ENCODE data around the gene RBM39.

The RBM39 gene

DNA sequence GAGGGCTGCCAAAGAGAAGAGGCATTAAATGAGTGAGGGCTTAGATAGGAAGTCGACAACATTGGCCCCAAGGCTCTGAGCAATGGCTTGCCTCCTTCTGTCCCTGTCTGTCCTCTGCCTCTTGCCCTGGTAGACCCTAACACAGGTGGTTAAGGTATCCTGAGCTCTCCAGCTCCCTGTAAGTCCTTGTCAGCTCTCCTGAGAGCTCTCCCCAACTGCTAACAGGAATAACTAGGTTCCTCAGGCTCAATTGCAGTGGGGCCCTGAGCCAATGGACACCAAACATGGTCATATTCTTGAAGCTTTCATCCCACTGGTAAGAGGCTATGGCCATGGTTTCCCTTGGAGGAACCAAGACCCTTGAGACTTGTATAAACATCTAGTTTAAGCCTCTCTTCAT, 72.4 kb downstream of the RBM39 start:
- no peak for TF ChIP-seq EZH2phosphoT487 (IDR thresholded peaks at IDR 0.05; ENCODE audit: low read depth)
- TF ChIP-seq, protein P1, sequence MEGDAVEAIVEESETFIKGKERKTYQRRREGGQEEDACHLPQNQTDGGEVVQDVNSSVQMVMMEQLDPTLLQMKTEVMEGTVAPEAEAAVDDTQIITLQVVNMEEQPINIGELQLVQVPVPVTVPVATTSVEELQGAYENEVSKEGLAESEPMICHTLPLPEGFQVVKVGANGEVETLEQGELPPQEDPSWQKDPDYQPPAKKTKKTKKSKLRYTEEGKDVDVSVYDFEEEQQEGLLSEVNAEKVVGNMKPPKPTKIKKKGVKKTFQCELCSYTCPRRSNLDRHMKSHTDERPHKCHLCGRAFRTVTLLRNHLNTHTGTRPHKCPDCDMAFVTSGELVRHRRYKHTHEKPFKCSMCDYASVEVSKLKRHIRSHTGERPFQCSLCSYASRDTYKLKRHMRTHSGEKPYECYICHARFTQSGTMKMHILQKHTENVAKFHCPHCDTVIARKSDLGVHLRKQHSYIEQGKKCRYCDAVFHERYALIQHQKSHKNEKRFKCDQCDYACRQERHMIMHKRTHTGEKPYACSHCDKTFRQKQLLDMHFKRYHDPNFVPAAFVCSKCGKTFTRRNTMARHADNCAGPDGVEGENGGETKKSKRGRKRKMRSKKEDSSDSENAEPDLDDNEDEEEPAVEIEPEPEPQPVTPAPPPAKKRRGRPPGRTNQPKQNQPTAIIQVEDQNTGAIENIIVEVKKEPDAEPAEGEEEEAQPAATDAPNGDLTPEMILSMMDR (IDR thresholded peaks at IDR 0.05; ENCODE audit: low read depth, low read length), result no peak
- H3K9ac ChIP-seq (ENCODE audit: low read length), result no peak overlapping the region
- H3K9me3 ChIP-seq (ENCODE audit: insufficient read depth, low read length), result no peaks in the 10 kb centered on the region
- H3K27ac ChIP-seq (ENCODE audit: low read length), result no peak overlapping the region
- no peaks in the 10 kb centered on the region for H4K20me1 ChIP-seq (ENCODE audit: insufficient read depth, low read length)
- H3K79me2 ChIP-seq (ENCODE audit: low read length), result peaks cover 5% of the 10 kb centered on the region
- no peak overlapping the region for H3K4me2 ChIP-seq (ENCODE audit: low read length)
- no peak overlapping the region for H2AFZ ChIP-seq (ENCODE audit: low read depth, low read length)
- H3K27me3 ChIP-seq (ENCODE audit: low read depth, low read length), result no peaks in the 10 kb centered on the region
- no peaks in the 10 kb centered on the region for H3K4me1 ChIP-seq (ENCODE audit: low read length)
- no peak overlapping the region for H3K4me3 ChIP-seq (ENCODE audit: low read length)
- H3K36me3 ChIP-seq (replicated peaks; ENCODE audit: low read depth, low read length), result peaks cover 42% of the 10 kb centered on the region

DNA sequence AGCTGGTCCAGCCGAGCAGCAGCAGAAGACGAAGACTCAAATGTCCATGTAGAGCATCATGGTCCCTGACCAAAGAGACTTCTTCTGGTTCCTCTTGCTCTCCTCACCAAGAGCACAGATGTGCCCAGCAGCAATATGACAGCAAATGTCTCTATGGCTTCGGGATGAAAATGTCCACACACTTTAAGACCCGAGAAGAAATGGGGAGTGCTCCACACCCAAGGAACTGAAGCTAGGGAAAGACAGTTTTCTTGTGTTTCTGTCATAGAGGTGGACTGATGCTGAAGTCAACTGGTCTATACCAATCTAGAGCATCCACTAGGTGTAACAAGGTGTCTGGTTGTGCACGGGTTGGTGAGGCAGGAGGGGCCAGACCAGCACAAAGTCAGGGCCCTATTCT, 72.8 kb downstream of the RBM39 start:
- no peak for TF ChIP-seq EZH2phosphoT487 (IDR thresholded peaks at IDR 0.05; ENCODE audit: low read depth)
- TF ChIP-seq, protein P1 (IDR thresholded peaks at IDR 0.05; ENCODE audit: low read depth, low read length), result no peak
- no peaks in the 10 kb centered on the region for H4K20me1 ChIP-seq (ENCODE audit: insufficient read depth, low read length)
- no peaks in the 10 kb centered on the region for H3K9me3 ChIP-seq (ENCODE audit: insufficient read depth, low read length)
- H3K27me3 ChIP-seq (ENCODE audit: low read depth, low read length), result no peaks in the 10 kb centered on the region
- H3K36me3 ChIP-seq (replicated peaks; ENCODE audit: low read depth, low read length), result peaks cover 39% of the 10 kb centered on the region
- H3K9ac ChIP-seq (ENCODE audit: low read length), result no peak overlapping the region
- peaks cover 10% of the 10 kb centered on the region for H3K79me2 ChIP-seq (ENCODE audit: low read length)
- no peak overlapping the region for H2AFZ ChIP-seq (ENCODE audit: low read depth, low read length)
- H3K4me1 ChIP-seq (ENCODE audit: low read length), result no peaks in the 10 kb centered on the region
- no peak overlapping the region for H3K4me2 ChIP-seq (ENCODE audit: low read length)
- H3K4me3 ChIP-seq (ENCODE audit: low read length), result no peak overlapping the region
- H3K27ac ChIP-seq (ENCODE audit: low read length), result no peak overlapping the region

DNA sequence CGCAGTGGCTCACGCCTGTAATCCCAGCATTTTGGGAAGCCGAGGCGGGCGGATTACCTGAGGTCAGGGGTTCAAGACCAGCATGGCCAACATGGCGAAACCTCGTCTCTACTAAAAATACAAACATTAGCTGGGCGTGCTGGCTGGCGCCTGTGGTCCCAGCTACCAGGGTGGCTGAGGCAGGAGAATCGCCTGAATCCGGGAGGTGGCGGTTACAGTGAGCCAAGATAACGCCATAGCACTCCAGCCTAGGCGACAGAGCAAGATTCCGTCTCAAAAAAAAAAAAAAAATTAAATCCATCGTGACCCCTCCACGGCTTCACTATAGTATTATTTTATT, 76.1 kb downstream of the RBM39 start:
- peaks cover 43% of the 10 kb centered on the region for H3K79me2 ChIP-seq (ENCODE audit: low read length)
- H4K20me1 ChIP-seq (ENCODE audit: insufficient read depth, low read length), result peaks cover 32% of the 10 kb centered on the region
- no peak overlapping the region for H3K27ac ChIP-seq (ENCODE audit: low read length)
- H2AFZ ChIP-seq (ENCODE audit: low read depth, low read length), result no peak overlapping the region
- no peaks in the 10 kb centered on the region for H3K9me3 ChIP-seq (ENCODE audit: insufficient read depth, low read length)
- no peaks in the 10 kb centered on the region for H3K27me3 ChIP-seq (ENCODE audit: low read depth, low read length)
- no peak overlapping the region for H3K4me3 ChIP-seq (ENCODE audit: low read length)
- peaks cover 30% of the 10 kb centered on the region for H3K36me3 ChIP-seq (replicated peaks; ENCODE audit: low read depth, low read length)
- no peak overlapping the region for H3K9ac ChIP-seq (ENCODE audit: low read length)
- TF ChIP-seq EZH2phosphoT487 (IDR thresholded peaks at IDR 0.05; ENCODE audit: low read depth), result no peak
- TF ChIP-seq, protein P1 (IDR thresholded peaks at IDR 0.05; ENCODE audit: low read depth, low read length), result no peak
- no peak overlapping the region for H3K4me2 ChIP-seq (ENCODE audit: low read length)
- peaks cover 26% of the 10 kb centered on the region for H3K4me1 ChIP-seq (ENCODE audit: low read length)

DNA sequence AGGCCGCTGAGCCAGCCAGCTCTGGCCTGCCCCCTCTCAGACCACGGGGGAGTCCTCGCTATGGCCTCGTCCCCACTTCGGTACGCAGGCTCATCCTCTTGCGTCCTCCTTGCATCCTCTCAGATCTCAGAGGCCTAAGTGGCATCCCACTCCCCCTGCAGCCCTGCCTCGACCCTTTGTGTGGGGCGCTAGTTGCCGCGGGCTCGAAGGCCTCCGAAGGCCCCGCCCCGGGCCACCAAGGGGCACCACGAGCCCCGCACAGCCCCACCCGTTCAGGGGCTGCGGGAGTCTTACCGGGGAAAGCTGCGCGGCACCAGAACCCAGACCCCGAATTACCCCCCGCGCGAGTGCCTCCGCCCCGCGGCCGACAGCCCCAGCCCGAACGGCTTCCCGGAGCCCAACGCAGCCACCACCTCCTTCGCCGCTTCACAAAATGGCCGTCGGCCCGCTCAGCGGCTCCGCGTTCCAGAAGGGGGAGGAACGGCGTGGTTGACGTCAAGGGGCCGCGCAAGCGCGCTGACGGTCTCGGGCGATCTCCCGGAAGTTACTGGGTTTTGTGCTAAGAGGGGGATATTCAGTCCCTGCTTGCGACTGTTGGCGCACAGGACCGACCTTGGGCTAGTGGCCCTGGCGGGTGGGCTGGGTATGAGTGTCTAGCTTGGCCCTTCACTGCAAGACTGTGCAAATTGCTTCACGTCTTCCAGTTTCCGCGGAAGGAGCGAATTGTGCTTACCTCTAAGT, 77.4 kb downstream of the RBM39 start, which contains the start of the genes CPNE1 and RBM12:
CPNE1 (minus strand) TSS at position 435 of the 741 bp plus-strand sequence. CDS start 31,977 bp downstream, outside the sequence.
RBM12 (minus strand) TSS at position 435 of the 741 bp plus-strand sequence. CDS start 9,578 bp downstream, outside the sequence.
- Histone ChIP-seq H3K9ac (ENCODE audit: low read length) (peak within 1 kb of the TSS; percentile 98), H3K4me1 (ENCODE audit: low read length) (peaks cover 28% of the 10 kb centered on the region), H3K79me2 (ENCODE audit: low read length) (peaks cover 56% of the 10 kb centered on the region), H4K20me1 (ENCODE audit: insufficient read depth, low read length) (peaks cover 45% of the 10 kb centered on the region), H3K4me3 (ENCODE audit: low read length) (peak within 1 kb of the TSS; percentile 86), H3K36me3 (replicated peaks; ENCODE audit: low read depth, low read length) (peaks cover 23% of the 10 kb centered on the region), H3K27me3 (ENCODE audit: low read depth, low read length) (no peaks in the 10 kb centered on the region), H3K27ac (ENCODE audit: low read length) (peak within 1 kb of the TSS; percentile 74), H3K4me2 (ENCODE audit: low read length) (peak within 1 kb of the TSS; percentile 92), H2AFZ (ENCODE audit: low read depth, low read length) (peak within 1 kb of the TSS; percentile 88), H3K9me3 (ENCODE audit: insufficient read depth, low read length) (no peaks in the 10 kb centered on the region)
- TF ChIP-seq EZH2phosphoT487 (IDR thresholded peaks at IDR 0.05; ENCODE audit: low read depth), result no peak
- TF ChIP-seq, protein P1 (IDR thresholded peaks at IDR 0.05; ENCODE audit: low read depth, low read length), result no peak
